SK-N-MC (cell line): ENCODE data around the gene ZMPSTE24.

Experiments used
- EZH2 ChIP-seq: fragments of 200-600 bp; sonication (generic); IDR thresholded peaks from one replicate; pipeline ENCODE4 v1.6.1; 2017; ENCODE audit warnings: antibody characterized with exemption
- POLR2AphosphoS5 ChIP-seq: IDR thresholded peaks from 2 replicates; pipeline ENCODE4 v1.6.1; 2012; ENCODE audit warnings: mild to moderate bottlenecking, low read depth, low read length, borderline replicate concordance

- TF ChIP-seq EZH2 (no peak), POLR2AphosphoS5 (no peak)
Measured at GRCh38 chr1:40240390-40240789, 17.6 kb upstream of the ZMPSTE24 start.
